ENCODE measurements around the gene MOGAT1. TPM values are rescaled to one million over a fixed set of nuclear protein-coding genes. Genes with fewer than 3 reads are reported as not detected.

MOGAT1 gene
- polyA plus RNA-seq, 3 donors = 0.11 TPM; not detected in 2

- Mint-ChIP-seq H3K4me1 (peaks cover 48% of the 10 kb centered on the region), H3K27me3 (ENCODE audit: low read depth in 3 of 3) (peaks cover 8 to 23% (median 10%) of the 10 kb centered on the region in 3 donors), H3K27ac (peak overlapping the region in 3 of 7 donors; percentile 24 to 65 (median 60)), H3K4me3 (peak overlapping the region; percentile 79 to 92), H3K9me3 (peaks cover 0 to 3% (median 0%) of the 10 kb centered on the region in 7 donors), H3K36me3 (peaks cover 0 to 3% of the 10 kb centered on the region in 2 donors)
- 20% methylated on average over 10 of the region's 10 CpGs for WGBS (ENCODE audit: insufficient coverage)
- no peak for TF ChIP-seq CTCF (IDR thresholded peaks at IDR 0.05)
- DNase-seq = no peak
- intact Hi-C loops (cut with micrococcal nuclease) = no loop called here
- Histone ChIP-seq H3K9me3 (replicated peaks in 1 of 2; ENCODE audit: control insufficient read depth in 1 of 2, insufficient read depth in 1 of 2, low read length in 2 of 2) (no peaks in the 10 kb centered on the region), H3K79me2 (ENCODE audit: insufficient read depth, low read length) (no peaks in the 10 kb centered on the region), H4K20me1 (ENCODE audit: insufficient read depth, low read length) (no peaks in the 10 kb centered on the region), H3K4me1 (ENCODE audit: control insufficient read depth in 1 of 2, insufficient read depth in 2 of 2, low read length in 2 of 2) (peaks cover 50 to 56% of the 10 kb centered on the region in 2 donors), H3K36me3 (replicated peaks in 1 of 2; ENCODE audit: control insufficient read depth in 1 of 2, insufficient read depth in 2 of 2, low read length in 2 of 2) (no peaks in the 10 kb centered on the region), H3K27ac (ENCODE audit: low read depth in 1 of 2, low read length in 2 of 2) (peak overlapping the region in 1 of 2 donors; percentile 15), H3K27me3 (ENCODE audit: control insufficient read depth in 2 of 2, insufficient read depth in 2 of 2, low read length in 2 of 2) (peaks cover 5 to 16% of the 10 kb centered on the region in 2 donors), H2AFZ (ENCODE audit: insufficient read depth, low read depth, low read length, poor library complexity, severe bottlenecking) (peak overlapping the region; percentile 91), H3K4me3 (replicated peaks in 1 of 3; ENCODE audit: low read depth in 2 of 3, low read length in 3 of 3) (peak overlapping the region; percentile 43 to 79 (median 51)), H3K4me2 (replicated peaks; ENCODE audit: extremely low read depth, low read length, poor library complexity, severe bottlenecking) (peak overlapping the region; percentile 96), H3K9ac (ENCODE audit: insufficient read depth, low read length, poor library complexity, severe bottlenecking) (peak overlapping the region; percentile 56)
These were observed 577 bp downstream of the MOGAT1 start for GRCh38 chr2:222672068-222672401.

GRCh38 chr2:222673273-222673672 is 1.8 kb downstream of the MOGAT1 start:
- intact Hi-C loops (cut with micrococcal nuclease) = no loop called here
- Histone ChIP-seq H3K36me3 (replicated peaks in 1 of 2; ENCODE audit: control insufficient read depth in 1 of 2, insufficient read depth in 2 of 2, low read length in 2 of 2) (no peaks in the 10 kb centered on the region), H3K79me2 (ENCODE audit: insufficient read depth, low read length) (no peaks in the 10 kb centered on the region), H3K9ac (ENCODE audit: insufficient read depth, low read length, poor library complexity, severe bottlenecking) (no peak overlapping the region), H3K27ac (ENCODE audit: low read depth in 1 of 2, low read length in 2 of 2) (no peak overlapping the region), H3K4me2 (replicated peaks; ENCODE audit: extremely low read depth, low read length, poor library complexity, severe bottlenecking) (no peak overlapping the region), H3K4me3 (replicated peaks in 1 of 3; ENCODE audit: low read depth in 2 of 3, low read length in 3 of 3) (no peak overlapping the region), H3K27me3 (ENCODE audit: control insufficient read depth in 2 of 2, insufficient read depth in 2 of 2, low read length in 2 of 2) (peaks cover 7 to 16% of the 10 kb centered on the region in 2 donors), H2AFZ (ENCODE audit: insufficient read depth, low read depth, low read length, poor library complexity, severe bottlenecking) (peak overlapping the region; percentile 10), H3K4me1 (ENCODE audit: control insufficient read depth in 1 of 2, insufficient read depth in 2 of 2, low read length in 2 of 2) (peaks cover 40 to 44% of the 10 kb centered on the region in 2 donors), H3K9me3 (replicated peaks in 1 of 2; ENCODE audit: control insufficient read depth in 1 of 2, insufficient read depth in 1 of 2, low read length in 2 of 2) (no peaks in the 10 kb centered on the region), H4K20me1 (ENCODE audit: insufficient read depth, low read length) (no peaks in the 10 kb centered on the region)
- H3K27me3 Mint-ChIP-seq (ENCODE audit: low read depth in 3 of 3) = peaks cover 10 to 33% (median 13%) of the 10 kb centered on the region in 3 donors
- no peak for TF ChIP-seq CTCF (IDR thresholded peaks at IDR 0.05)
- no peak for DNase-seq
- no peak overlapping the region for H3K27ac Mint-ChIP-seq
- WGBS (ENCODE audit: insufficient coverage) = 93% methylated on average over 3 of the region's 7 CpGs
- peaks cover 0 to 3% (median 0%) of the 10 kb centered on the region in 7 donors for H3K9me3 Mint-ChIP-seq
- peak overlapping the region; percentile 20 to 71 for H3K4me3 Mint-ChIP-seq
- H3K36me3 Mint-ChIP-seq = peaks cover 0 to 3% of the 10 kb centered on the region in 2 donors
- peaks cover 45% of the 10 kb centered on the region for H3K4me1 Mint-ChIP-seq
